ENCODE data around the gene GPATCH11.

GPATCH11 gene

DNA sequence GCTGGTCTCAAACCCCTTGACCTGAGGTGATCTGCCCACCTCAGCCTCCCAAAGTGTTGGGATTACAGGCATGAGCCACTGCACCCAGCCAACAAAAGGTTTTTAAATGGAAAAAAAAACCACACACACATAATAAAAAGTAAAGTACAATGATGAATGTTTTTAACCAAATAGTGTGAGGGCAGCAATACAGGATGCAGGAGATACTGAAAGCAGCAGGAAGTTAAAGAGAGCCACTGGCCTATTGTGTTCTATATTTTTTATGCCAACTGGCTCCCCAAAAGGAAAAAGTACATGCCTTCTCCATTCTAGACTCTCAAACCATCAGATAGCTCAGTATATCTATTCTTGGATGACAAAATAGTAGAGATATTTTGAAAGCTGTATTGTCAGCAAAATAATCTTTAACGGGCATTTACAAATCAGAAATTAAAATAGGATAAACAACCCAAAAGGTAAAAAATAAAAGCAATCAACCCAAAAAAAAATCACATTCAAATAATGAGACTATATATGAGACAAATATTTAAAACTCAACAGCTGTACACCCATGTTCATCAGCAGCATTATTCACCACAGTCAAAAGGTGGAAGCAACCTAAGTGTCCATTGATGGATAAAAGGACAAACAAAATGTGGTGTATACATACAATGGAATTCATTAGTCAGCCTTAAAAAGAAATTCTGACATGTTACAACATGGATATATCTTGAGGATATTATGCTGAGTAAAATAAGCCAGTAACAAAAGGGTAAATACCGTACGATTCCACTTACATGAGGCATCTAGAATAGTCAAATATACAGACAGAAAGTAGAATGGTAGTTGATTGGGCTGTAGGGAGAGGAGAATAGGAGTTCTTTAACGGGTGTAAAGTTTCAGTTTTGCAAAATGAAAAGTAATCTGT, 26.2 kb downstream of the GPATCH11 start:
- Histone ChIP-seq H3K4me1 (ENCODE audit: control insufficient read depth, insufficient read depth, low read length) (no peaks in the 10 kb centered on the region), H3K27me3 (replicated peaks; ENCODE audit: control insufficient read depth, insufficient read depth, low read length) (no peaks in the 10 kb centered on the region), H3K36me3 (ENCODE audit: control insufficient read depth, insufficient read depth, low read length, severe bottlenecking) (peaks cover 72% of the 10 kb centered on the region), H3K9me3 (ENCODE audit: control insufficient read depth, low read length) (no peaks in the 10 kb centered on the region), H3K4me3 (ENCODE audit: low read length) (no peak overlapping the region), H3K9ac (ENCODE audit: low read length) (no peak overlapping the region)
- DNase-seq (ENCODE audit: low read depth) = no peak

DNA sequence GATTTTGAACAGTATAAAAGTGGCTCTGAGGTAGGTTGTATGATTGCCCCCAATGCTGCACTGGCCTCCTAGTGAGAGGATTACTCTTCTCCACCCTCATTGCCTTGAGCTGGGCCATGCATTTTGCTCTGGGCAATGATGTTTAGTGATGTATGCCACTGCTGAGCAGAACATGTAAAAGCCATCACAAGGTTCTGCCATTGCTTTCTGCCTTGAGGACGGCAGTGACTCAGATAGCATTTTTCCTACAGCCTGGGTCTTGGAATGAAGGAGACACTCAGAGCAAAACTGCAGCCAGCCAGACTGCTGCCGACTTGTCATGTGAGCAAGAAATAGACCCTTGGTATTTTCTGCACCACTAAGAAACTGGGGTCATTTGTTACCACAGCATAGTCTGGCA, 27.6 kb downstream of the GPATCH11 start:
- H3K27me3 ChIP-seq (replicated peaks; ENCODE audit: control insufficient read depth, insufficient read depth, low read length) = no peaks in the 10 kb centered on the region
- H3K36me3 ChIP-seq (ENCODE audit: control insufficient read depth, insufficient read depth, low read length, severe bottlenecking) = peaks cover 66% of the 10 kb centered on the region
- no peaks in the 10 kb centered on the region for H3K4me1 ChIP-seq (ENCODE audit: control insufficient read depth, insufficient read depth, low read length)
- no peak for DNase-seq (ENCODE audit: low read depth)
- H3K4me3 ChIP-seq (ENCODE audit: low read length) = no peak overlapping the region
- no peaks in the 10 kb centered on the region for H3K9me3 ChIP-seq (ENCODE audit: control insufficient read depth, low read length)
- no peak overlapping the region for H3K9ac ChIP-seq (ENCODE audit: low read length)

DNA sequence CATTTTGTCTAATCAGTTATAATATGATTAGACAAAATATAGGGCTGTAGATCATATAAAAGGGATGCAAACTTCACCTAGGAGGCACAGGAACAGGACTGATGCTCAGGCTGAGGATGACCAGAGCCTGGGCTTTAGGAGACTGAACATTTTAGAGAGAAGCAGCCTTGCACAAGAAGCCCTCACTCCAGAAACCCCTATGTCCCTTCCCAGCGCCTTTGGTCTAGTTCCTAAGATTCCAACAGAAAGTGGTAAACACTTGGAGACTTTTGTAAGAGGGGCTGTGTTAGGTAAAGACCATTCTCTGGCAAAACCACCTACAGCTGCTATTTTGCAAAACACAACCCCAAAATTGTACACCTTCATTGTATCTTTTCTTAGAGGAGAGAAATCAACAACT, 33.2 kb downstream of the GPATCH11 start:
- H3K27me3 ChIP-seq (replicated peaks; ENCODE audit: control insufficient read depth, insufficient read depth, low read length) = no peaks in the 10 kb centered on the region
- no peak for DNase-seq (ENCODE audit: low read depth)
- peaks cover 53% of the 10 kb centered on the region for H3K36me3 ChIP-seq (ENCODE audit: control insufficient read depth, insufficient read depth, low read length, severe bottlenecking)

DNA sequence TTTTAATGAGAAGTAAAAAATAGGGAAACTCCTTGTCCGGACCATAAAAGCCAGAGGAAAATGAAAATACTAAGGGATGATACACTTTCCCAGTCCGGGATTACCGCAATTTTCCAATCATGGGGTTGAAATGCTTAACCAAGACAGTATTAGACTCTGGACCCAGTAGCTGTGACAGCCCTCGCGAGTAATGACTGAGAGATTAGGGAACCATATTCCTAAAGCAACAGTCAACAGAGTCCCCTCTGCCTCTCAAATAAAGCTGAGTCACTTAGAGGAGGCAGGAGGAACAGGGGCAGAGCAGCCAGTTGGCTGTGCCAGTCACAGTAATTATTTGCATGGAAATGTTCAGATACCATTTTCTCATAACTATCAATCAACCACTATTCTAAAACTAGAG, 34.8 kb downstream of the GPATCH11 start:
- Histone ChIP-seq H3K9me3 (ENCODE audit: control insufficient read depth, low read length) (no peaks in the 10 kb centered on the region), H3K4me3 (ENCODE audit: low read length) (no peak overlapping the region), H3K4me1 (ENCODE audit: control insufficient read depth, insufficient read depth, low read length) (peaks cover 10% of the 10 kb centered on the region), H3K27me3 (replicated peaks; ENCODE audit: control insufficient read depth, insufficient read depth, low read length) (no peaks in the 10 kb centered on the region), H3K36me3 (ENCODE audit: control insufficient read depth, insufficient read depth, low read length, severe bottlenecking) (peaks cover 52% of the 10 kb centered on the region), H3K9ac (ENCODE audit: low read length) (no peak overlapping the region)
- DNase-seq (ENCODE audit: low read depth) = no peak

More for the DNA sequence above, 33.2 kb downstream of the GPATCH11 start:
- no peak overlapping the region for H3K4me3 ChIP-seq (ENCODE audit: low read length)
- no peaks in the 10 kb centered on the region for H3K9me3 ChIP-seq (ENCODE audit: control insufficient read depth, low read length)
- peaks cover 10% of the 10 kb centered on the region for H3K4me1 ChIP-seq (ENCODE audit: control insufficient read depth, insufficient read depth, low read length)
- no peak overlapping the region for H3K9ac ChIP-seq (ENCODE audit: low read length)

DNA sequence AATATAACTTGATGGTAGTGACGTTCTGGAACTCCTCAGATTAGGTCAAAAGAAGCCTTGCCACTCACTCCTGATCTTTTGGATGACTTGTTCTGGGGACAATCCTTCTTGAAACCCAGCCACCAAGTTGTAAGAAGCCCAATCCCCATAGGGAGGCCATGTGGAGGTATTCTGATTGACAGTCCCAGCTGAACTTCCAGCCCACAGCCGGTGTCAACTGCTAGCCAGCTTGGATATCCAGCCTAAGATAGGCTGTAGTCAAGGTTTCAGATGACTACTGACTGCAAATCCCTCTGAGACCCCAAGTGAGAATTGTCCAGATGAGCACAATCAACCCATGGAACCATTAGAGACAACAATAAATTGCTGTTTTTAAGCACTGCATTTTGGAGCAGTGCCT, 41.1 kb downstream of the GPATCH11 start:
- H3K4me1 ChIP-seq (ENCODE audit: control insufficient read depth, insufficient read depth, low read length) = no peaks in the 10 kb centered on the region
- H3K36me3 ChIP-seq (ENCODE audit: control insufficient read depth, insufficient read depth, low read length, severe bottlenecking) = peaks cover 60% of the 10 kb centered on the region
- no peaks in the 10 kb centered on the region for H3K27me3 ChIP-seq (replicated peaks; ENCODE audit: control insufficient read depth, insufficient read depth, low read length)
- no peak overlapping the region for H3K9ac ChIP-seq (ENCODE audit: low read length)
- H3K9me3 ChIP-seq (ENCODE audit: control insufficient read depth, low read length) = no peaks in the 10 kb centered on the region
- H3K4me3 ChIP-seq (ENCODE audit: low read length) = no peak overlapping the region
- no peak for DNase-seq (ENCODE audit: low read depth)

DNA sequence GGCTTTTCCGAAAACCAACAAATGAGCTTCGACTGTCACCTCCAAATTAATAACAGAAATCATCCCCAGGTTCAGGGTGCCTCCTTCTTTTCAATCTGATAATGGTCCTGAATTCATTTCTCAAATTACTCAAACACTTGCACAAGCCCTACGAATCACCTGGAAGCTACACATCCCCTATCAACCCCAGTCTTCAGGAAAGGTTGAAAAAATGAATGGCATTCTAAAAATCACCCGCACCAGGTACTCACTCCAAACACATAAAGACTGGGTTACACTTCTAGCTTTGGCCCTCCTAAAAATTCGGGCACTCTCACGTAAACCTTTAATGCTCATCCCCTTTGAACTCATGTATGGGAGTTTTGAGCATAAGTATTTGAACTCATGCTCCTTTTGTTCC, 48.6 kb downstream of the GPATCH11 start:
- Histone ChIP-seq H3K27me3 (replicated peaks; ENCODE audit: control insufficient read depth, insufficient read depth, low read length) (no peaks in the 10 kb centered on the region), H3K4me1 (ENCODE audit: control insufficient read depth, insufficient read depth, low read length) (peaks cover 4% of the 10 kb centered on the region), H3K9ac (ENCODE audit: low read length) (no peak overlapping the region), H3K9me3 (ENCODE audit: control insufficient read depth, low read length) (no peaks in the 10 kb centered on the region), H3K36me3 (ENCODE audit: control insufficient read depth, insufficient read depth, low read length, severe bottlenecking) (peaks cover 90% of the 10 kb centered on the region), H3K4me3 (ENCODE audit: low read length) (no peak overlapping the region)
- no peak for DNase-seq (ENCODE audit: low read depth)

DNA sequence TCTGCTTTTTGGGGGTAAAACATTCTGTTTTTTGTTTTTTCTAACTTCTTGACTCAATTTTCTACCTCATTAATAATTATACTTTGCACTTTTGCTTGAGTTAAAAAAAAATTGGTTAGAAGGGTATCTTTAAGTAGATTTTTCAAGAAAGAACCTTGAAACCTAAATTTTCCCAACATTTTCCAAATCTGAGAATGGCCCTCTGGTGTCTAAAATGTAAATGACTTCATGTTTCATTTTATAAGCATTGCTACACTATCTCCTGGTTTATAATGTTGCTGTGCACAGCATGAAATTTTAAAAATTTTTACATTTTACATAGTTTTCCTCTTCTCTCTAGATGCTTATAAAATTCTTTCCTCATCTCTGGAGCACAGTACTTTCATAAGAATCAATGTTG, 58.2 kb downstream of the GPATCH11 start:
- no peak for DNase-seq (ENCODE audit: low read depth)
- Histone ChIP-seq H3K4me3 (ENCODE audit: low read length) (no peak overlapping the region), H3K9me3 (ENCODE audit: control insufficient read depth, low read length) (no peaks in the 10 kb centered on the region), H3K9ac (ENCODE audit: low read length) (no peak overlapping the region), H3K27me3 (replicated peaks; ENCODE audit: control insufficient read depth, insufficient read depth, low read length) (no peaks in the 10 kb centered on the region), H3K36me3 (ENCODE audit: control insufficient read depth, insufficient read depth, low read length, severe bottlenecking) (peaks cover 44% of the 10 kb centered on the region), H3K4me1 (ENCODE audit: control insufficient read depth, insufficient read depth, low read length) (peaks cover 15% of the 10 kb centered on the region)

DNA sequence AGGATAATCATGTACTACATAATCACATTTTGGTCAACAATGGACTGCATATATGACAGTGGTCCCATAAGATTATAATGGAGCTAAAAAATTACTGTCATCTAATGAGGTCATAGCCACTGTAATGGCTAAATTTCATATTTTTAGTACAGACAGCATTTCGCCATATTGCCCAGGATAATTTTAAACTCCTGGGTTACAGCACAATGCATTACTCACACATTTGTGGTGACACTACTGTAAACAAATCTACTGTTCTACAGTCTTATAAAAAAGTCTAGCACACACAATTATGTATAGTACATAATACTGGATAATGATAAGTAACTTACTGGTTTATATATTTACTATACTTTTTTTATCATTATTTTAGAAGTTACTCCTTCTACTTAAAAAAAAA, 59.7 kb downstream of the GPATCH11 start:
- no peaks in the 10 kb centered on the region for H3K9me3 ChIP-seq (ENCODE audit: control insufficient read depth, low read length)
- peaks cover 46% of the 10 kb centered on the region for H3K36me3 ChIP-seq (ENCODE audit: control insufficient read depth, insufficient read depth, low read length, severe bottlenecking)
- no peak overlapping the region for H3K4me3 ChIP-seq (ENCODE audit: low read length)
- H3K4me1 ChIP-seq (ENCODE audit: control insufficient read depth, insufficient read depth, low read length) = peaks cover 15% of the 10 kb centered on the region
- no peaks in the 10 kb centered on the region for H3K27me3 ChIP-seq (replicated peaks; ENCODE audit: control insufficient read depth, insufficient read depth, low read length)
- no peak overlapping the region for H3K9ac ChIP-seq (ENCODE audit: low read length)
- DNase-seq (ENCODE audit: low read depth) = peak; percentile 38

DNA sequence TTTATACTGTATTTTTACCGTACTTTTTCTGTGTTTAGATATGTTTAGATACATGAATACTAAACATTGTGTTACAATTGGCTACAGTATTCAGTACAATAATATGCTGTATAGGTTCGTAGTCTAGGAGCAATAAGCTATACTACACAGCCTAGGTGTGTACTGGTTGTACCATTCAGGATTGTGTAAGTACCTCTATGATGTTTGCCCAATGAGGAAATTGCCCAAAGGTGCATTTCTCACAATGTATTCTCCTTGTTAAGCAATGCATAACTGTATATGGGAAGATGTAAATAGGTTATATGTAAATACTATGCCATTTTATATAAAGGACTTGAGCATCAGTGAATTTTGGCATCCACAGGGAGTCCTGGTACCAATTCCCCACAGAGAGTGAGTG, 61.7 kb downstream of the GPATCH11 start:
- peaks cover 10% of the 10 kb centered on the region for H3K4me1 ChIP-seq (ENCODE audit: control insufficient read depth, insufficient read depth, low read length)
- H3K27me3 ChIP-seq (replicated peaks; ENCODE audit: control insufficient read depth, insufficient read depth, low read length) = no peaks in the 10 kb centered on the region
- no peak for DNase-seq (ENCODE audit: low read depth)
- H3K4me3 ChIP-seq (ENCODE audit: low read length) = no peak overlapping the region
- peaks cover 47% of the 10 kb centered on the region for H3K36me3 ChIP-seq (ENCODE audit: control insufficient read depth, insufficient read depth, low read length, severe bottlenecking)
- no peak overlapping the region for H3K9ac ChIP-seq (ENCODE audit: low read length)
- H3K9me3 ChIP-seq (ENCODE audit: control insufficient read depth, low read length) = no peaks in the 10 kb centered on the region

DNA sequence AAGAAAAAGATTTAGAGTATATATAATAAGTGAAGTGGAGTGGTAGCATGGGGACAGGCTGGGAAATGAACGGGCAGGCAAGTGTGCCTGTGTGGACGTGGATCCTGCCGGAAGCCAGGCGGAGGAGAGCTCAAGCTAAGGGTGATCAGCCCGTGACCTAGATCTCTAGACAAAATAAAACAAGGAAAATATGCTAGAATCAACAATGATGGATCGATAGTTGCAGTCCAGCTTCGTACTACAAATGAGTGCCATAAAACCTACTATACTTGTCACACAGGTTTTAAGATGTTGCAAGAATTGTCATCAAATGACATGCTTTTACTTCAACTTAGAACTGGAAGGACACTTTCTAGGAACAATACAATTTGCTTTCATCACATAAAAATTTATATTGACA, 64.0 kb downstream of the GPATCH11 start:
- H3K4me1 ChIP-seq (ENCODE audit: control insufficient read depth, insufficient read depth, low read length) = peaks cover 9% of the 10 kb centered on the region
- H3K27me3 ChIP-seq (replicated peaks; ENCODE audit: control insufficient read depth, insufficient read depth, low read length) = no peaks in the 10 kb centered on the region
- H3K9me3 ChIP-seq (ENCODE audit: control insufficient read depth, low read length) = no peaks in the 10 kb centered on the region
- H3K36me3 ChIP-seq (ENCODE audit: control insufficient read depth, insufficient read depth, low read length, severe bottlenecking) = peaks cover 40% of the 10 kb centered on the region
- no peak overlapping the region for H3K4me3 ChIP-seq (ENCODE audit: low read length)
- no peak for DNase-seq (ENCODE audit: low read depth)
- H3K9ac ChIP-seq (ENCODE audit: low read length) = no peak overlapping the region

All from adipocyte (in vitro differentiated cells).